GM20431 (cell line): ENCODE measurements around the gene ASB15.
"Not testable (repeated sequence)": the region's sequence is repeated elsewhere in the genome, so short reads cannot be mapped to it uniquely, and the experiment has no call there.

ENCODE experiments used
- in situ Hi-C: fragments of 300-500 bp; cut with MseI, MboI; formaldehyde crosslinking; loops from one replicate; pipeline ENCODE4 v1.15.0; 2020; ENCODE audit warnings: low sequenced_read_pairs; ENCODE audit not compliant: unreplicated experiment

Gene ASB15

DNA sequence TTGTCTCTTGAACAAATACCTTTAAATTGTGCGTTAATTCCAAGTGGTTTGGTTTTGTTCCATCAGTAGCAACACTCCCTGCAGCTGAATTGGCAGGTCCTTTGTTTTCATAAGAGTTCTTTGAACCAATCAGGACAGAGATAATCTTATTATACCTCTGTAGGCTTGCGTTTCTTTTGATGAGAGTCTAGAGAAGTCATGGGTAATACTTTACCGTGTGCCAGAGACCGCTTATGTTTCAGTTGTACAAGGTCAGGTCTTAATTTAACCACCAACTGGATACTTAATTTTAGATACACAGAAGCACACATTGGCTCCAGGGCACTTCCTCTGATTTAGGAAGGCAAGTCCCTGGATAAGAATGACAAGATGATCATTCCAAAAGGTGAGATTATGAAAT lies at the start of gene ASB15:
ASB15 (plus strand) TSS at position 292 of the 400 bp plus-strand sequence. CDS start 12,682 bp downstream, outside the sequence.
- in situ Hi-C loops, result no loop called here

DNA sequence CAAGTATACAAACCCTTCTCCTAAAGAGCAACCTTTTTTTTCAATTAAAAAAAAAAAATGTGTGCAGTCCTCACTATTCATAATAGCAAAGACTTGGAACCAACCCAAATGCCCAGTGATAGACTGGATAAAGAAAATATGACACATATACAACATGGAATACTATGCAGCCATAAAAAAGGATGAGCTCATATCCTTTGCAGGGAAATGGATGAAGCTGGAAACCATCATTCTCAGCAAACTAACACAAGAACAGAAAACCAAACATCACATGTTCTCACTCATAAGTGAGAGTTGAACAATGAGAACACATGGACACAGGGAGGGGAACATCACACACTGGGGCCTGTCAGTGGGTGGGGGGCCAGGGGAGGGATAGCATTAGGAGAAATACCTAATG lies 49.5 kb upstream of the ASB15 start:
- in situ Hi-C loops, result not testable (repeated sequence)

DNA sequence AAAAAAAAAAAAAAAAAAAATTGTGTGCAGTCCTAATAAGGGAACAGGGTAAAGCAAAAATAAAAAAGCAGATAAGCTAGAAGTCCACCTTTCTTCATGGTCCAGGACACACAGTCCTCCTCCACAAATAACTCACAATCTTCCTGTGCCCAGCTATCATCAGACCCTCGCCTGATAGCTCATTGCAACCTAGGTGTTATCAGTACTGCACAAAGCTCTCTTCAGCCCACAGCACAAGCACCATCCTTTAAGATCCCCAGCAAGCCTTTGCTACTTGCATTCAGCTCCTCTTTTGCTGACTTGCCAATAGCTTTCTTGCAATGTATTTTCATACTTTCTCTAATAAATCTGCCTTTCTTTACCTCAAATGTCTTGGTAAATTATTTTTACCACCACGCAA lies 49.0 kb upstream of the ASB15 start:
- in situ Hi-C loops, result no loop called here

DNA sequence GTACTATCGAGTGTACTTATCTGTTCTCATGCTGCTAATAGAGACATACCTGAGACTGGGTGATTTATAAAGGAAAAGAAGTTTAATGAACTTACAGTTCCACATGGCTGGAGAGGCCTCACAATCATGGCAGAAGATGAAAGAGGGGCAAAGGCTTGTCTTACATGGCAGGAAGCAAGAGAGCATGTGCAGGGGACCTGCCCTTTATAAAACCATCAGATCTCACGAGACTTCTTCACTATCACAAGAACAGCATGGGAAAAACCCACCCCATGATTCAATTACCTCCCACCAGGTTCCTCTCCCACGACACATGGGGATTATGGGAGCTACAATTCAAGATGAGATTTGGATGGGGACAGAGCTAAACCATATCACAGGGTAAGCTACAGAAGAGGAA lies 48.5 kb upstream of the ASB15 start:
- in situ Hi-C loops, result no loop called here

DNA sequence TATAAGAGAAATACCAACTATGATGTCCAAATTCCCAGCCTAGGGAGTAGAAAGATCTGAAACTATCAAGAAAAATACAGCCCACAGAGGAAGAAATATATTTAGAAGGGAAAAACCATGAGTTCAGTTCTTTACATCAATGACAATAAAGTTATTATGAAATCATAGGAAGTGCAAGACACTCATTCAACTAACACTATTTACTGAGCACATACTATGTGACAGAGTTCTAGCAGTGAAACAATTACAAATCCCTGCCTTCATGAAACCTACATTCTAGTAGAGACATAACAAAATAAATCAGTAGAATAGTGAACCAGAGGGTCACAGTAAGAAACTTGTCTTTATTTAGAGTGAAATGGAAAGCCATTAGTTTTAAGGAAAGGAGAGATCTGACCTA lies 46.1 kb upstream of the ASB15 start:
- in situ Hi-C loops, result no loop called here

DNA sequence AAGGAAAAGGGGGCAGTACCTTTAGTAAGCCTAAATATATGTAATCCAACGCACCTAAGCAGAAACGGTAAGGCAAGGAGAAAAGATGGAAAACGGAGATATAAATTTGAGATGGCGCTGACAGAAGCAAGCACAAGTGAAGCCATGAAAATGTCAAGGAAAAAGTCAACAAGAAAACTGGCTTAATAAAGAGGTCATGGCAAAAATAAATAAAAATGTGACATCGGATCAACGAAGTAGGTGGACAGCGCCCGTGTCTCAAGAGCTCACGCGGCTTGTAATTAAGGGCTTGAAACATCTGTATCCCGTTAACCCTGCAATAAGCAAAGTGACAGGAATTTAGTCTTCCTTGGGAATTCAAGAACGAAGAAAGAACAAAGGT lies 44.6 kb upstream of the ASB15 start:
- in situ Hi-C loops, result no loop called here

DNA sequence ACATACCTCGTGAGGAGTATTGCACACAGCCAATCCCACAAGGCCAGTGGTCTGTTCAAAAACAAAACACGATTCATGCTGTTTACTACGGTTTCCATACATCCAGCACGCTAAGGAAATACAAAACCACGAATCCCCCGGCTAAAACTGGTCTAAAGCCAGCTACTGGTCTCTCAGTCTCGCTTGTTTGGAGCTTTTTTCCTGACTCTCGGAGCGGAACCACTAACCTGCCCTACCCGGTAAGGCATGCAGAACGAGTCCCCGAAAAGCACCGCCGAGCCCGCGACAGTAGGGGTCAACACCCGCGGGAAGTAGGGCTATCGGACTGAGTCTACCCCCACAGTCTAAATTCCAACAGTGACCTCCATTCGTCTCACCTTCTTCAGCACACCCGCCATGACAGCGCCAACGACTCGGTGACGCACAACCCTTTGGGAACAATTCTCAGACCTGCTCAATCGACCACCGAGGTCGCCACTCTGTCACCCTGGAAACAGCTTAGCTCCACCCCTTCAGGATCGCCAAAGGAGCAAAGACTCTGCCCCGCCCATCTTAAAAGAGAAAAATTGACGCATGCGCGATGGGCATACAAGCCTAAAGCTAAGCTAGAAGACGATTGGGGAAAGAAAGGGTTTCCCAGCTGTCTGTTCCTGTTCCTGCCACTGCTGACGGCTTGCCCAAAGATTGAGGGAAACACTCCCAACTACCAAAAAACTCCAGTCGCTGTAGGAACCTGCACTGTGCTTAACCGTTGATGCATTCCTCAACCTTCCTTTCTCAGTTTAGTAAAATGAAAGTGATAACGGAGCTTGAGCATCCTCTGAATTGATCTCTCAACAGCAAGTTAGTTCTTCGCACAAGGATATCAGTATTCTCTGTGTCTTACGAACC lies 44.0 kb upstream of the ASB15 start, which contains the start of gene NDUFA5:
NDUFA5 (minus strand) TSS at position 421 of the 891 bp plus-strand sequence; CDS start at position 398, 23 bp downstream.
- in situ Hi-C loops, result no loop called here

DNA sequence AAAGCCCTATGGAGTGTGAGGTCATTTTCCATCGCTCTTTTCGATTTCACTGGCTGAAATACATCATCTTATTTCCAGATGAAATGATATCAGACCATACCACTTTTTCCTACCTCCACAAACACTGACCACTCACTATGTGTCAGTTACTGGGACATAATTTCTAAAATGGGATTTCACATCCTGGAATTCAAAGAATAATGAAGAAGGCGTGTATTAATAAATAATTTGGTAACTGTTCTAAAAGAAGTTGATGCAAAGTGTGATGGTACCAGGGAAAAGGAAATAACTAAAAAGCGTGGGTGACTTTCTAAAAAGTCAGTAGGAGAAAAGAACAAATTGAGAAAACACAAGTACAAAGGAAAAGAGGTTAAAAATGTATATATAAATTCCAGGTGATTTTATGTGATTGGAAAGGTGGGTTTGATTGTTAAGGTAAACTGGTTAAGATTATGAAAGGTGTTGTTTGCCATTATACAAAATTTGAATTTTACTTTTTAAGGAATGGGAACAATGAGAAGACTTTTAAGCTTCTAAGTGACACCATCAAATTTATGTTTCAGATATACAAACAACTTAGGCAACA lies 43.2 kb upstream of the ASB15 start:
- in situ Hi-C loops, result no loop called here

DNA sequence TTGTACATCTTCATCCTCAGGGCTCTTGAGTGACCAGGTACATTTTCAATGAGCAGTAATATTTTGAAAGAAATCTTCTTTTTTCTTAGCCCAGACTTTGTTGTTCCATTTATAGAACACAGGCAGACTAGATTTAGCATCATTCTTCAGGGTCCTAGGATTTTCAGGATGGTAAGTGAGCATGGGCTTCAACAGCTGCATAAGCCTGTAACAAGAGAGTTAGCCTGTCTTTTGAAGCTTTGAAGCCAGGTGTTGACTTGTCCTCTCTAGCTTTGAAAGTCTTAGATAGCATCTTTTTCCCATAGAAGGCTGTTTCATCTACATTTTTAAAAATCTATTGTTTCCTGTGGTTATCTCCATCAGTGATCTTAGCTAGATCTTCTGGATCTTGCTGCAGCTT lies 39.5 kb upstream of the ASB15 start:
- in situ Hi-C loops, result no loop called here

DNA sequence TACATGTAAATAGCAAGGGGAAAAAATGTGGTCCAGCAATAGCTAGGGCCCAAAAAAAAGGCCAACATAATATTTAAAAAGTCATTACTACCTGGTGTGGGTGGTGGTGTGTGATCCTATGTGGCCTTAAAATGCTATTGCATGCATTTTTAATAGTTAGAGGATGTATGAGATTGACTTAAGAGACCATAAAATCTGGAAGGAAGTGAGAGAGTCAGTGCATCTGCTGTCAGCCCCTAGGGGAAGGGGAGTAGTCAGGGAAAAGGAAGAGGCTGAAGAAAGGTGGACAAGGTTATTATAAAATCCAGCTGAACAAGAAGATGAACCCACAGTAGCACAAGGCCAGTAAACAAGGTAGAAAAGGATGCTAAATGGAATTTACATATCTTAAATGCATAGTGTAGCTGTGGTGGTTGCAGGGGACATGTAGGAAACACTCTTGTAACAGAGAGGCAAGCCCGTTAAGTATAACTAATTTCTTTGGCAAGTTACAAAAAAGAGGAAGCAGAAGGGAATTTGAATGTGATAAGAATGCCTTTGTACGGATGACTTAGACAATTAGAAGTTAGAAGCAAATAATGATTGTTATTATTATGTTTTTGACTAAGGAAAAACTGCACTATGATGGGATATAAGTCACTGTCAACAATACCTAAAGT lies 32.1 kb upstream of the ASB15 start:
- in situ Hi-C loops, result no loop called here

DNA sequence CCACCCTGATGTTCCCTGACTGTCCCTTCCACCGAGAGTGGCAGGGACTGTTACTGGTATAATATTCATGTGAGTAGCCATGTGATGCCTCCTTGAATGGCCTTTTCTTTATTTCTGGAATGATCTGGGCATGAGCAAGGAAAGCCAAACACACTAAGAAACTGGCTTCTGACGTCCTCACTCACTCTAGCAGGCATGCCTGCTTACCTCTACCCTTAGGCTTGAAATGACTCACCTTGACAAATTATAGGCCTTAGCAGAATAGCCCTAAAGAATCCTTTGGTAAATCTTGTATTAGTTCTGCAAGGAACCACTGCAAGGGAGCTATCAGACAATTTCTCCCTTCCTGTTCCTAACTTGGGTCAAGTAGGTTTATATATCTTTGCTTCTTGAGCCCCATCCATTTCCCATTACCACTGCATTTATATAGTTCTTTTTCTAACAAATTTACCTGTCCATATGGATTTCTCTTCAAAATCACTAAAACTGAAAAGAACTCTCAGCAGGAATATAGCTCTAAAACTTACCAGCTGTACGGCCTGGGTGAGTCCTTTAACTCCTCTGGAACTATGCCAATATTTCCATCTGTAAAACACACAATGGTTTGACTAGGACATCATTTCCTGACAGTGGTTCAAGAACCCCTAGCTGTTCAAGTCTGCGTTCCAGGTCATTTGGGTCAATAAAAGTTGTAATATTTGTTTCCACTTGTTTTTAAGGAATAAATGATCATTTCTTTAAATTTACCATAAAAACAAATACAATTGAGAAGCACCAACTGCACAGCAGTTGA lies 31.0 kb upstream of the ASB15 start:
- in situ Hi-C loops, result no loop called here

DNA sequence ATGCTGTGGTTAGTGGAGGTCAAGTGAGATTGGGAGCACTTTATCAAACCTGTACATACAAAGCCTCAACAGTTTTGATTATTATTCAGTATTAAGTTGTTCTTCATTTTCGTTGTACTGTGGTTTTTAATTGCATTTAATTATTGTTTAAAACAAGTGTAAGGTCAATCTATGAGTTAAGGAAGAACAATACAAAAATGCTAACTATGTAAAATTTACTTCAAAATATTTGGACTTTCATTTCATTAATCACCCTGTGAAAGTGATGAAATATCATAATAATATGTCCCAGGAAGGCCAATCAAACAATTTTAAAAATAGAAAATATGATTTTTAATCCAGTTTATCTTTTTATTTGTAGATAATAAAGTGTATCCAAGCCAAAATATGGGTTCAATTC lies 30.4 kb upstream of the ASB15 start:
- in situ Hi-C loops, result no loop called here

DNA sequence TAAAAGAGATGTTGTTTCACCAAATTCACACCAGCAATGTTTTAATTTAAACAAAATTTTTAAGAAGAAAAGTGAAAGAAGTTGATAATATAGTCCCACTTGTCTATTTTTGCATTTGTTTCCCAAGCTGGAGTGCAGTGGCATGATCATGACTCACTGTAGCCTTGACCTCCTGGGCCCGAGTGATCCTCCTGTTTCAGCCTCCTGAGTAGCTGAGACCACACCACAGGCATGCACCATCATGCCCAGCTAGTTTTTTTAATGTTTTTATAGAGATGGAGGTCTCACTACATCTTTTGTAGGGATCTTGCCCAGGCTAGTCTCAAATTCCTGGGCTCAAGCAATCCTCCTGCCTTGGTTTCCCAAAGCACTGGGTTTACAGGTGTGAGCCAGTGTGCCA lies 29.9 kb upstream of the ASB15 start:
- in situ Hi-C loops, result no loop called here

DNA sequence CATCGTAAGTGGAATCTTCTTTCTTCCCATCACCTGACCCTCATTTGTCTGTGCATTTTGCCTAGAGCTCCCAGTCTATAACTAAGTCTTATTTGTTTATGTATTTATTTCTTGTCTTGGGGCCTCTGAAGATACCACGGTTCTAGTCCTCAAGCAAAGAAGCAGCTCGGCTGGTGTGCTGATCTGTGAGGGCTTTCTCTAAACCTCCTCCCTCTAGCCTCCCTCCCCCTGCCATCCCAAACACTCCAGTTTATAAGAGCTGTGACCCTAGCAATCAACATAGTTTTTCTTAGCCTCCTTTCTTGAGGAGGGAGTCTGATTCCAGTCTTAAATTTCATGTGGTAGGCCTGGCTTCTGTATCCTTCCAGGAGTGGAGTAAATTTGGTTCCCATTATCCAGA lies 28.3 kb upstream of the ASB15 start:
- in situ Hi-C loops, result no loop called here

DNA sequence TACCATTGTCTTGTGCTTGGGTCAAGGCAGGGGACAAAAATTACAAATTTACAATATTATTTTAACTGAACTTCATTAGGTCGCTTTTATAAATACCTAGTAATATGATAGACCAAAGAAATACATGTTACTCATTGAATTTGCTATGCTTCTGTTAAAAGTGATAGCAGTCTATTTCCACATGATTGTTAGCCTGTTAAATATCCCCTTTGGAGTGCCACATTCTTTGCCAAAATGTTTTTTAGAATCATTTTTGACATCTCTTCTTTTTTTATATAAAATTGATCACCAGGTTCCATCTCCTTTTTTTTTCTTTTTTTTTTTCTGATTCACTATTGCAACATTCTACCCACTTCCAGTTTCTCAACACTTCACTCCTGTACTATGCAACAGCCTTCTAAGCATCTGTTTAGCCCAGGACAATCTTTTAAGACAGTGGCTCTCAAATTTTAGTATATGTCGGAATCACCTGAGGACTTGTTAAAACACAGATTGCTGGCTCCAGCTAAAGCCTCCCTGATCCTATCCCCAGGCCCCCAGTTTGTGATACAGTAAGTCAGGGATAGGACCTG lies 27.6 kb upstream of the ASB15 start:
- in situ Hi-C loops, result no loop called here

DNA sequence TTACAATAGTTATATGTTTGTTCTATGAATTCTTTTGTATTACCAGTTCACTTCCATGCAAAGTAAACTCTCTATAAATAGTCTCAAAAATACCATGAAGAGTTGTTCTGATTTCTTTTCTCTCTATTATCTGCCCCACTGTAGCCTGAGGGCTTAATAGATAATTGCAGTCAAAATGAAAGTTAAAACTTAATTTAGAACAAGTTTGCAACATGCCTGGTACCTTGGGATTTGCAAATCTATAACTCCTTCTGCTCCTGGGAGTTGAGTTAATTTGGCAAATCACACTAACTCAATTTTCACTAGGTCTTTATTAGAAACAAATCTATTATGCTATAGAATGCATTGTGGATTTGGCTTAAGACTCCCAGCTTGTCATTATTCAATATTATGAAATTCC lies 22.2 kb upstream of the ASB15 start:
- in situ Hi-C loops, result no loop called here

DNA sequence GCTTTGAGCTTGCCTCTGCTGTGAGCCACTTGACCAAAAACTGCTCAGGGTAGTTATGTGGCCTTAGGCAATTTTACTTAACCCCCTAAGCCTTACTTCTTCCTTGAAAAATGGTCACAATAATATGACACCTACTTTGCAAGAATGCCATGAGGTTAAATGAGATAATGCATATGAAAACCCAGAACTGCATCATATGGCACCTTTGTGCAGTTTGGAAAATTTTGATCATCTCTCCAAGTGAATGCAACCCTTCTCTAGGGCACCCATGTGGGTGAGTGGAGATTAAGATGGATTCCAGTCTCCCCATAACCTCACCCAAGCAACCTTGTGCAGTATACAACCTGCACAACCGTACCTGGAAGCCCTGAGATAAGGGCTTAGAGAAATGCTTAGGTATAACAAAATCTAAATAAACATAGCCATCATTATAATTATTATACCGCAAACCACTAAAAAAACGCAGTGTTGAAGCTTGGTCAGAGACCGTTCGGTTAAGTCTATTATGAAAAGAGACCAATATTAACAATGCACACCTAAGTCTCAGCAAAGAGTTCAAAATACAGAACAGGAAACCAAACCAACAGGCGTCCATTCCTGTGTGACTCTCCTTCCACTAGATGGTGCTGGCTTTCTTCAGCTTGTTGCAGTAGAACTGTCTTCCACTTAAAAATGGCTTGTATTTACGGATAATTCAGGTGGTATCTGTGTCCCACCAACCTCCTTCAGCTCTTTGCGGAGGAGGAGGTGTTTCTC lies 21.0 kb upstream of the ASB15 start:
- in situ Hi-C loops, result no loop called here

DNA sequence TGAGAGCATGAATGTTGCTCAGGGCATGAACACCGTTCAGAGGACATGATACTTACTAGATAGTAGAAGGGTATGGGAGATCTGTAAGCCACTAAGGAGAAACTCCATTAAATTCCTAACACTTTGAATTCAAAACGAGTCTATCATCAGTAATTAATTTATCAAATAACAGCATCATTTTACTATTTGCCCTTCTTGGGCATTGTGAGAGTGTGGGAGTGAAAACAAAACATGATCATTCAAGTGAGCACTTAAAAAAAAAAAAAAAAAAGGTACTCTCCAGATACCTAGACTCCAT lies 20.5 kb upstream of the ASB15 start:
- in situ Hi-C loops, result no loop called here

DNA sequence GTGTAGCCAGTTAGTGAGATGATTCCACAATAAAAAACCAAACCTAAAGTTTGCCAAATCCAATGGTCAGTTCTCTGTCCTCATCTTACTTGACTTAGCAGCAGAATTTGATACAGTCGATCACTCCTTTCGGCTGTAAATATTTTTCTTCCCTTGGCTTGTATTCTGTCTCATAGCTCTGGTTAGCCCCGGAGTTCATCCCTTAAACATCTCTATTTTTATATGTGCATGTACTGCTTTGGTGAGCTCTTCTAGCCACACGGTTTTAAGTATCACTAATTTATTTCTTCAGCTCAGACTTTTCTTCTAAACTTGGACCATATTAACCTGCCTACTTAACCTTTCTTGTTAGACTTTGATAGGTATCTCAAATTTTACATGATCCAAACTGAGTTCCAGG lies 17.8 kb upstream of the ASB15 start:
- in situ Hi-C loops, result no loop called here

DNA sequence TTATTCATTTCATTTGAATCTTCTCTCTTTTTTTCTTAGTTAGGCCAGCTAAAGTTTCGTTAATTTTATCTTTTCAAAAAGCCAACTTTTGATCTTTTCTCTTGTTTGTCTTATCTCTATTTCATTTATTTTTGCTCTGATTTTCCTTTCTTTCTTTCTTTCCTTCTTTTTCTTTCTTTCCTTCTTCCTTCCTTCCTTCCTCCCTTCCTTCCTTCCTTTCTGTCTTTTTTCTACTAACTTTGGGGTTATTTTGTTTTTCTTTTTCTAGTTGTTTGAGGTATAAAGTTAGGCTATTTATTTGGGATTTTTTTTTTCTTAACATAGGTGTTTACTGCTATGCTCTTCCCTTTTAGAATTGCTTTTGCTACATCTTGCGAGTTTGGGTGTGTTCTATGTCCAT lies 13.2 kb upstream of the ASB15 start:
- in situ Hi-C loops, result no loop called here
